Left lung (tissue), 10 donors: ENCODE data around the gene PRIM1. TPM values are rescaled to one million over a fixed set of nuclear protein-coding genes. Genes with fewer than 3 reads are reported as not detected.

Source experiments
- ATAC-seq: fragments of 200-7000 bp; cut with Tn5 transposase; one replicate; pipeline ENCODE4 v1.9.1; 2020; ENCODE audit warnings: moderate library complexity
- DNase-seq, 4 donors: peaks; one replicate each; pipeline ENCODE4 v3.0.0-alpha.2; 2013 to 2020
- H3K27ac ChIP-seq, 2 donors: fragments of 200-600 bp; sonication (generic) in 1 of 2; one replicate each; pipeline versions ENCODE4 v1.5.0 to v1.8.0; 2020 to 2021
- H3K27me3 ChIP-seq, 2 donors: fragments of 200-600 bp; sonication (generic) in 1 of 2; one replicate each; pipeline versions ENCODE4 v1.5.0 to v1.8.0; 2020 to 2021
- H3K36me3 ChIP-seq, 2 donors: fragments of 200-600 bp; sonication (generic) in 1 of 2; one replicate each; pipeline versions ENCODE4 v1.5.0 to v1.8.0; 2020 to 2021
- H3K4me1 ChIP-seq, 2 donors: fragments of 200-600 bp; one replicate each; pipeline ENCODE4 v1.8.0; 2021
- H3K4me3 ChIP-seq, 2 donors: fragments of 200-600 bp; sonication (generic) in 1 of 2; one replicate each; pipeline versions ENCODE4 v1.5.0 to v1.8.0; 2020 to 2021; ENCODE audit warnings: mild to moderate bottlenecking in 1 of 2
- H3K9me3 ChIP-seq, 2 donors: fragments of 200-600 bp; sonication (generic) in 1 of 2; one replicate each; pipeline versions ENCODE4 v1.5.0 to v1.8.0; 2020 to 2021
- CTCF ChIP-seq, 2 donors: fragments of 200-600 bp; sonication (generic) in 1 of 2; IDR thresholded peaks; one replicate each; pipeline versions ENCODE4 v1.5.0 to v1.8.0; 2021; ENCODE audit warnings: antibody characterized with exemption in 2 of 2
- intact Hi-C, 2 donors: fragments of 100-400 bp; cut with DNase I; formaldehyde crosslinking; loops; one replicate each; pipeline versions ENCODE4 v1.11.2 to v1.14.2; 2022
- polyA plus RNA-seq, 6 donors: library from polyadenylated mRNA; unstranded; fragments of 120-200 nt; gene quantifications; one replicate each; pipeline ENCODE4 v1.2.1, GENCODE V29; 2013; ENCODE audit not compliant: insufficient read length in 6 of 6
- total RNA-seq, 2 donors: library from RNA; stranded (reverse); fragmentation: NEBNext Ultra II Directional; extraction: Animal tissue kit (Norgen Biotek cat#: 25700); gene quantifications; one replicate each; pipeline ENCODE4 v1.2.1, GENCODE V29; 2021
- donor health status: DM: no; HTN: yes; CAD: no.
- donor health status: DM: no; HTN: no; CAD: no.

Gene PRIM1
- total and polyA plus RNA-seq, 8 donors: 7.2 to 28.5 (median 20.8) TPM

- intact Hi-C loops: no loop called here
- no peaks in the 10 kb centered on the region for H3K9me3 ChIP-seq
- peaks cover 0 to 6% of the 10 kb centered on the region in 2 donors for H3K4me1 ChIP-seq
- no peak for DNase-seq
- no peak overlapping the region for H3K27ac ChIP-seq
- no peak overlapping the region for H3K4me3 ChIP-seq
- TF ChIP-seq CTCF (IDR thresholded peaks at IDR 0.05): no peak
- no peak for ATAC-seq
- H3K36me3 ChIP-seq: no peaks in the 10 kb centered on the region
- no peaks in the 10 kb centered on the region for H3K27me3 ChIP-seq
Measured at GRCh38 chr12:56694161-56694560, 58.0 kb downstream of the PRIM1 start.

GRCh38 chr12:56688846-56689109 lies 63.3 kb downstream of the PRIM1 start:
- intact Hi-C loops: no loop called here
- Histone ChIP-seq H3K27ac (peak overlapping the region; percentile 99 to 100), H3K36me3 (no peaks in the 10 kb centered on the region), H3K4me1 (peaks cover 10 to 30% of the 10 kb centered on the region in 2 donors), H3K9me3 (no peaks in the 10 kb centered on the region), H3K4me3 (peak overlapping the region; percentile 27 to 79), H3K27me3 (no peaks in the 10 kb centered on the region)
- no peak for DNase-seq
- no peak for TF ChIP-seq CTCF (IDR thresholded peaks at IDR 0.05)
- ATAC-seq: no peak

- no peak for TF ChIP-seq CTCF (IDR thresholded peaks at IDR 0.05)
- Histone ChIP-seq H3K4me1 (peaks cover 10 to 35% of the 10 kb centered on the region in 2 donors), H3K27ac (peak within 1 kb of the TSS; percentile 99 to 100), H3K36me3 (no peaks in the 10 kb centered on the region), H3K9me3 (no peaks in the 10 kb centered on the region), H3K4me3 (peak within 1 kb of the TSS; percentile 79 to 89), H3K27me3 (no peaks in the 10 kb centered on the region)
- DNase-seq (peak; percentile 97 to 99 (median 98)), ATAC-seq (peak; percentile 88)
- intact Hi-C loops: no loop called here
Measured at GRCh38 chr12:56688129-56688845, 63.8 kb downstream of the PRIM1 start, which contains the start of gene PTGES3. TSS of gene PTGES3 (minus strand) at chr12:56688284. CDS start at chr12:56687999, 285 bp downstream.

GRCh38 chr12:56687223-56688128 lies 64.6 kb downstream of the PRIM1 start:
- peaks cover 0 to 6% of the 10 kb centered on the region in 2 donors for H3K36me3 ChIP-seq
- H3K27me3 ChIP-seq: no peaks in the 10 kb centered on the region
- peak; percentile 48 to 91 (median 70) for DNase-seq
- H3K27ac ChIP-seq: peak overlapping the region; percentile 99 to 100
- ATAC-seq: peak; percentile 41
- intact Hi-C loops: no loop called here
- TF ChIP-seq CTCF (IDR thresholded peaks at IDR 0.05): no peak
- H3K9me3 ChIP-seq: no peaks in the 10 kb centered on the region
- H3K4me1 ChIP-seq: peaks cover 10 to 43% of the 10 kb centered on the region in 2 donors
- peak overlapping the region; percentile 79 to 89 for H3K4me3 ChIP-seq
